Fibroblast of upper back skin (primary cell): ENCODE data around the gene PAM.
"Not testable (repeated sequence)": the region's sequence is repeated elsewhere in the genome, so short reads cannot be mapped to it uniquely, and the experiment has no call there.

Source experiments
- DNase-seq: peaks from one replicate; pipeline ENCODE4 v3.0.0-alpha.2; 2013

Gene PAM

GRCh38 chr5:102905056-102905455, 150.0 kb downstream of the PAM start:
- no peak for DNase-seq

- DNase-seq: not testable (repeated sequence)
Observed at GRCh38 chr5:102907099-102907498, 152.0 kb downstream of the PAM start.

GRCh38 chr5:102910240-102911226, 155.4 kb downstream of the PAM start:
- peak; percentile 74 for DNase-seq

- DNase-seq: peak; percentile 86
Observed at GRCh38 chr5:102911973-102912372, 156.9 kb downstream of the PAM start.

GRCh38 chr5:102916109-102916508, 161.0 kb downstream of the PAM start:
- peak; percentile 57 for DNase-seq

GRCh38 chr5:102918986-102919610, 164.0 kb downstream of the PAM start:
- no peak for DNase-seq

GRCh38 chr5:102920762-102921161, 165.7 kb downstream of the PAM start:
- no peak for DNase-seq

- no peak for DNase-seq
Observed at GRCh38 chr5:102921341-102922044, 166.4 kb downstream of the PAM start.

- DNase-seq: no peak
Observed at GRCh38 chr5:102922111-102922720, 167.1 kb downstream of the PAM start.

GRCh38 chr5:102922799-102923477, 167.8 kb downstream of the PAM start:
- peak; percentile 66 for DNase-seq

- no peak for DNase-seq
Observed at GRCh38 chr5:102924963-102925362, 169.9 kb downstream of the PAM start.

- DNase-seq: no peak
Observed at GRCh38 chr5:102927007-102927406, 171.9 kb downstream of the PAM start.

GRCh38 chr5:102930244-102930643, 175.1 kb downstream of the PAM start:
- DNase-seq: no peak

GRCh38 chr5:102931085-102931725, 176.1 kb downstream of the PAM start:
- no peak for DNase-seq

GRCh38 chr5:102932781-102933180, 177.7 kb downstream of the PAM start:
- no peak for DNase-seq

- DNase-seq: no peak
Observed at GRCh38 chr5:102933316-102933715, 178.2 kb downstream of the PAM start.

- DNase-seq: no peak
Observed at GRCh38 chr5:102933721-102934459, 178.8 kb downstream of the PAM start.

- DNase-seq: peak; percentile 28
Observed at GRCh38 chr5:102937894-102938293, 182.8 kb downstream of the PAM start.

GRCh38 chr5:102941111-102941510, 186.0 kb downstream of the PAM start:
- DNase-seq: no peak

GRCh38 chr5:102946414-102946813, 191.3 kb downstream of the PAM start:
- DNase-seq: no peak

GRCh38 chr5:102946971-102947370, 191.9 kb downstream of the PAM start:
- DNase-seq: no peak
